K562 (cell line): ENCODE data around the gene NUAK1. TPM values are rescaled to one million over a fixed set of nuclear protein-coding genes. Genes with fewer than 3 reads are reported as not detected.

ENCODE experiments used
- ATAC-seq: fragments of 200-7000 bp; cut with Tn5 transposase; 3 replicates; pipeline ENCODE4 v1.9.1; 2020; ENCODE audit warnings: moderate library complexity
- BruUV-seq: library from RNA; stranded (reverse); fragments of 400-500 nt; replicated peaks from 2 replicates; lab custom pipeline; 2021; lab: Mats Ljungman, UMichigan
- CTCF ChIA-PET: fragments of 300-600 bp; formaldehyde crosslinking; extraction: SDS; loops from one replicate; lab custom pipeline; 2021; ENCODE audit warnings: low intra/inter-chr PET ratio; lab: Yijun Ruan, JAX
- POLR2A ChIA-PET: fragments of 300-600, 350-650 bp; sonication (Branson Sonifier 250); formaldehyde crosslinking; extraction: SDS; loops from one replicate; lab custom pipeline; 2021; ENCODE audit warnings: antibody characterized with exemption, inconsistent platforms; lab: Yijun Ruan, JAX
- DNase-seq, 4 experiments: peaks; one replicate each; pipeline versions ENCODE4 v3.0.0 to v3.0.0-alpha.2; 2011 to 2018; ENCODE audit warnings: low spot score in 3 of 4, mixed read lengths in 3 of 4; ENCODE audit errors: extremely low read depth in 1 of 4
- FAIRE-seq: peaks from 2 replicates; lab custom pipeline; 2011; peaks lifted over from hg19 to GRCh38; lab: Jason Lieb, UNC
- H2AFZ ChIP-seq: 2 replicates; pipeline ENCODE4 v1.6.0; 2011; ENCODE audit warnings: low read depth, low read length, control low read depth, inconsistent platforms
- H3K27ac ChIP-seq: fragments of 200-600 bp; 3 replicates; pipeline ENCODE4 v1.8.0; 2011; ENCODE audit warnings: low read depth, mild to moderate bottlenecking, control low read depth, inconsistent platforms, low read length, moderate library complexity, mixed read lengths; ENCODE audit errors: extremely low read depth
- H3K27me3 ChIP-seq, 2 experiments: fragments of 300-600 bp in 1 of 2; 2 replicates in 1 of 2; 3 replicates in 1 of 2; pipeline versions ENCODE4 v1.6.0 to v1.8.0; 2011; ENCODE audit warnings: inconsistent platforms in 2 of 2, low read length in 2 of 2, mild to moderate bottlenecking in 1 of 2, mixed read lengths in 1 of 2, moderate library complexity in 1 of 2; ENCODE audit not compliant: control insufficient read depth in 2 of 2, insufficient read depth in 2 of 2
- H3K36me3 ChIP-seq: fragments of 300-600 bp; 3 replicates; pipeline ENCODE4 v1.8.0; 2011; ENCODE audit warnings: mild to moderate bottlenecking, low read length, inconsistent platforms; ENCODE audit not compliant: control insufficient read depth, insufficient read depth
- H3K4me1 ChIP-seq, 2 experiments: fragments of 200-600 bp in 1 of 2; replicated peaks in 1 of 2; 2 replicates in 1 of 2; 3 replicates in 1 of 2; pipeline versions ENCODE4 v1.5.1 to v1.8.0; 2011; ENCODE audit warnings: inconsistent platforms in 2 of 2, low read length in 2 of 2, mild to moderate bottlenecking in 1 of 2, mixed read lengths in 1 of 2, moderate library complexity in 1 of 2; ENCODE audit not compliant: control insufficient read depth in 2 of 2, insufficient read depth in 2 of 2
- H3K4me2 ChIP-seq: 2 replicates; pipeline ENCODE4 v1.6.1; 2011; ENCODE audit warnings: low read length, control low read depth, inconsistent platforms, mixed read lengths; ENCODE audit not compliant: insufficient read depth
- H3K4me3 ChIP-seq: fragments of 200-600 bp; sonication (generic), shearing (Covaris generic); 2 replicates; pipeline ENCODE4 v1.5.1; 2016; ENCODE audit warnings: control low read depth, inconsistent platforms
- H3K79me2 ChIP-seq: fragments of 200-600 bp; 3 replicates; pipeline ENCODE4 v1.8.0; 2011; ENCODE audit warnings: low read length, inconsistent platforms; ENCODE audit not compliant: control insufficient read depth, insufficient read depth
- H3K9ac ChIP-seq, 2 experiments: 2 replicates each; pipeline versions ENCODE4 v1.6.0 to v1.6.1; 2011; ENCODE audit warnings: low read depth in 2 of 2, low read length in 2 of 2, control low read depth in 1 of 2, inconsistent platforms in 1 of 2, mild to moderate bottlenecking in 1 of 2, mixed read lengths in 1 of 2; ENCODE audit not compliant: insufficient read depth in 1 of 2
- H3K9me1 ChIP-seq: one replicate; pipeline ENCODE4 v1.6.0; 2011; ENCODE audit warnings: inconsistent platforms, mild to moderate bottlenecking, low read length, moderate library complexity; ENCODE audit not compliant: control insufficient read depth, insufficient read depth
- H3K9me3 ChIP-seq: replicated peaks from 2 replicates; pipeline ENCODE4 v1.5.1; 2011; ENCODE audit warnings: low read depth, low read length, inconsistent platforms; ENCODE audit not compliant: control insufficient read depth, insufficient read depth
- H4K20me1 ChIP-seq: replicated peaks from 2 replicates; pipeline ENCODE4 v1.6.1; 2011; ENCODE audit warnings: low read length, inconsistent platforms, mixed read lengths; ENCODE audit not compliant: control insufficient read depth, insufficient read depth
- EP400 ChIP-seq: fragments of 450-650 bp; IDR thresholded peaks from 2 replicates; pipeline ENCODE4 v1.6.1; 2017; ENCODE audit warnings: antibody characterized with exemption, mild to moderate bottlenecking, moderate library complexity
- PRDM10 ChIP-seq: fragments of 450-650 bp; IDR thresholded peaks from 2 replicates; pipeline ENCODE4 v1.6.1; 2018; ENCODE audit not compliant: partially characterized antibody
- TSC22D4 ChIP-seq: fragments of 450-650 bp; IDR thresholded peaks from 2 replicates; pipeline ENCODE4 v1.6.1; 2016; ENCODE audit warnings: missing genetic modification characterization, missing biosample characterization, control low read depth
- ZNF507 ChIP-seq: conservative IDR thresholded peaks from 2 replicates; pipeline ENCODE4 v1.6.1; 2017; ENCODE audit warnings: missing genetic modification characterization, missing compliant biosample characterization
- ZNF586 ChIP-seq: fragments of 450-650 bp; formaldehyde crosslinking; conservative IDR thresholded peaks from 2 replicates; pipeline ENCODE4 v1.4.0; 2020; ENCODE audit warnings: mild to moderate bottlenecking, moderate library complexity
- ZNF780A ChIP-seq: fragments of 250-450 bp; sonication (Bioruptor Pico); IDR thresholded peaks from 2 replicates; pipeline ENCODE4 v1.5.0; 2021; ENCODE audit warnings: mild to moderate bottlenecking
- ZSCAN32 ChIP-seq: fragments of 450-650 bp; formaldehyde crosslinking; IDR thresholded peaks from 2 replicates; pipeline ENCODE4 v1.4.0; 2020; ENCODE audit warnings: mild to moderate bottlenecking, moderate library complexity
- WGBS: fragments of 100-300 bp; shearing (Covaris generic); methylation state at CpG from one replicate; pipeline ENCODE4 v1.1.6; 2016; ENCODE audit warnings: low coverage, mixed read lengths; ENCODE audit not compliant: insufficient coverage; ENCODE audit errors: missing lambda C conversion rate; 5-methylcytosine and 5-hydroxymethylcytosine counted together
- in situ Hi-C: fragments of 300-500 bp; cut with MboI; formaldehyde crosslinking; loops from 4 replicates; pipeline ENCODE4 v1.15.0; 2018; ENCODE audit warnings: inconsistent platforms, mixed read lengths
- intact Hi-C: fragments of 100-400 bp; cut with micrococcal nuclease; formaldehyde crosslinking; loops from 2 replicates; pipeline ENCODE4 v1.14.2; 2022
- polyA plus RNA-seq, 8 experiments: library from polyadenylated mRNA; depleted of rRNA in 4 of 8; stranded (reverse) in 5 of 8; unstranded in 3 of 8; fragments of >200 nt; fragmentation: Nextera tagmentation in 2 of 8; fragmentation: Illumina TruSeq in 1 of 8; extraction: Ambion mirVana in 2 of 8; extraction: Trizol in 1 of 8; gene quantifications; 2 replicates each; pipeline versions ENCODE4 v1.2.1 to v1.2.3, GENCODE V29; 2011 to 2014; ENCODE audit warnings: inconsistent platforms in 1 of 8, missing spikeins in 1 of 8
- total RNA-seq, 7 experiments: library from RNA; depleted of rRNA in 6 of 7; stranded (reverse); fragments of >200 nt in 6 of 7; fragmentation: Illumina TruSeq in 2 of 7; extraction: Trizol in 2 of 7; gene quantifications; 2 replicates each; pipeline versions ENCODE4 v1.2.1 to v1.2.3, GENCODE V29; 2011 to 2021; ENCODE audit warnings: low replicate concordance in 1 of 7

Gene NUAK1
- total and polyA plus RNA-seq, 9 of the 15 experiments (the other 6 are each of a cell fraction or from before 2014, with no cell fraction given), result 0.02 TPM; not detected in 8

GRCh38 chr12:106131676-106132075 is 7.1 kb downstream of the NUAK1 start (continued):
- TF ChIP-seq ZNF507 (tag) (no peak), ZNF586 (CRISPR knock-in tag) (no peak), ZNF780A (CRISPR knock-in tag) (no peak)

- H3K4me2 ChIP-seq, result no peak overlapping the region
These were observed 8.2 kb downstream of the NUAK1 start for GRCh38 chr12:106130474-106131113.

More at GRCh38 chr12:106130474-106131113, 8.2 kb downstream of the NUAK1 start:
- Histone ChIP-seq H4K20me1 (no peaks in the 10 kb centered on the region), H3K4me1 (no peaks in the 10 kb centered on the region), H3K9ac (no peak overlapping the region), H3K9me3 (no peaks in the 10 kb centered on the region), H2AFZ (no peak overlapping the region), H3K27me3 (peaks cover 8 to 18% of the 10 kb centered on the region in 2 experiments; a peak in 4 of 5 replicates), H3K36me3 (no peaks in the 10 kb centered on the region), H3K27ac (no peak overlapping the region), H3K9me1 (no peaks in the 10 kb centered on the region), H3K4me3 (no peak overlapping the region), H3K79me2 (no peaks in the 10 kb centered on the region)
- TF ChIP-seq PRDM10 (no peak), EP400 (no peak), TSC22D4 (no peak), ZSCAN32 (CRISPR knock-in tag) (no peak)
- no TSS peak for BruUV-seq
- 2% methylated on average over 8 of the region's 8 CpGs for WGBS
- intact Hi-C loops, result loop anchor here (10.0 kb wide), 1 partner anchor 186 kb away; no protein-coding TSS in a partner anchor
- ATAC-seq (no peak), FAIRE-seq (no peak), DNase-seq (no peak)
- ChIA-PET POLR2A (interaction anchor here (1.5 kb wide), 1 partner anchor 9 kb away, joined by 3 read pairs; no protein-coding TSS in a partner anchor), CTCF (no interaction called here)
- in situ Hi-C loops, result loop anchor here (5.0 kb wide), 1 partner anchor 708 kb away; no protein-coding TSS in a partner anchor
